HepG2 (cell line): ENCODE measurements around the gene SLC2A13. TPM values are rescaled to one million over a fixed set of nuclear protein-coding genes. Genes with fewer than 3 reads are reported as not detected.

ENCODE experiments used
- CHD2 ChIP-seq: IDR thresholded peaks from 2 replicates; pipeline ENCODE4 v1.6.1; 2011; ENCODE audit warnings: low read depth, low read length, improper control_type of control experiment
- DR1 ChIP-seq: sonication (generic); formaldehyde crosslinking; IDR thresholded peaks from 2 replicates; pipeline ENCODE4 v1.8.0; 2021; ENCODE audit warnings: mild to moderate bottlenecking, missing genetic modification reagents, inconsistent platforms
- EEA1 ChIP-seq: sonication (generic); formaldehyde crosslinking; IDR thresholded peaks from 2 replicates; pipeline ENCODE4 v1.5.1; 2020; ENCODE audit warnings: mild to moderate bottlenecking, missing genetic modification reagents, borderline replicate concordance
- EZH2 ChIP-seq: conservative IDR thresholded peaks from 2 replicates; pipeline ENCODE4 v1.6.1; 2012; ENCODE audit warnings: mild to moderate bottlenecking, low read depth, low read length, moderate library complexity
- FOXO1 ChIP-seq: sonication (generic); formaldehyde crosslinking; IDR thresholded peaks from 2 replicates; pipeline ENCODE4 v1.4.0; 2020; ENCODE audit warnings: missing genetic modification reagents
- SAP130 ChIP-seq: IDR thresholded peaks from 2 replicates; pipeline ENCODE4 v1.6.1; 2016; ENCODE audit warnings: low read depth
- ZNF451 ChIP-seq: sonication (generic); formaldehyde crosslinking; IDR thresholded peaks from 2 replicates; pipeline ENCODE4 v1.5.0; 2020; ENCODE audit warnings: mild to moderate bottlenecking, missing genetic modification reagents
- ZNF562 ChIP-seq: sonication (generic); formaldehyde crosslinking; IDR thresholded peaks from 2 replicates; pipeline ENCODE4 v1.8.0; 2022; ENCODE audit warnings: missing genetic modification reagents, borderline replicate concordance
- ZNF615 ChIP-seq: sonication (generic); formaldehyde crosslinking; IDR thresholded peaks from 2 replicates; pipeline ENCODE4 v1.5.0; 2020; ENCODE audit warnings: mild to moderate bottlenecking, missing genetic modification reagents, borderline replicate concordance
- ZNF678 ChIP-seq: sonication (generic); formaldehyde crosslinking; IDR thresholded peaks from 2 replicates; pipeline ENCODE4 v1.4.0; 2020; ENCODE audit warnings: mild to moderate bottlenecking, missing genetic modification reagents
- polyA plus RNA-seq, 8 experiments: library from polyadenylated mRNA; depleted of rRNA in 3 of 8; stranded (reverse) in 7 of 8; unstranded in 1 of 8; fragments of >200 nt; fragmentation: Illumina TruSeq in 4 of 8; extraction: Trizol in 4 of 8; gene quantifications; 2 replicates each; pipeline versions ENCODE4 v1.2.1 to v1.2.3, GENCODE V29; 2011 to 2016; ENCODE audit warnings: low read depth in 4 of 8, missing spikeins in 1 of 8, mixed read lengths in 1 of 8; ENCODE audit not compliant: insufficient read depth in 1 of 8
- total RNA-seq, 5 experiments: library from RNA; depleted of rRNA; stranded (reverse); fragments of >200 nt; fragmentation: Illumina TruSeq; extraction: Trizol; gene quantifications; 2 replicates each; pipeline ENCODE4 v1.2.3, GENCODE V29; 2016; ENCODE audit warnings: low read depth in 1 of 5
- TF ChIP-seq, protein P1 (sequence below): sonication (generic); formaldehyde crosslinking; IDR thresholded peaks from 2 replicates; pipeline ENCODE4 v1.4.0; 2020; ENCODE audit warnings: missing genetic modification reagents, borderline replicate concordance
- TF ChIP-seq, protein P2 (sequence below): IDR thresholded peaks from 2 replicates; pipeline ENCODE4 v1.6.1; 2016; ENCODE audit warnings: low read depth, missing genetic modification reagents, missing compliant biosample characterization
- TF ChIP-seq, protein P3 (sequence below): sonication (generic); formaldehyde crosslinking; IDR thresholded peaks from 2 replicates; pipeline ENCODE4 v1.4.0; 2020; ENCODE audit warnings: missing genetic modification reagents, borderline replicate concordance
- TF ChIP-seq, protein P4 (sequence below): sonication (generic); formaldehyde crosslinking; IDR thresholded peaks from 2 replicates; pipeline ENCODE4 v1.5.1; 2020; ENCODE audit warnings: missing genetic modification reagents, mild to moderate bottlenecking, borderline replicate concordance

Gene SLC2A13
- total and polyA plus RNA-seq, 2 of the 13 experiments (the other 11 are each of a cell fraction or from before 2014, with no cell fraction given): 5.5 to 6.0 TPM

DNA sequence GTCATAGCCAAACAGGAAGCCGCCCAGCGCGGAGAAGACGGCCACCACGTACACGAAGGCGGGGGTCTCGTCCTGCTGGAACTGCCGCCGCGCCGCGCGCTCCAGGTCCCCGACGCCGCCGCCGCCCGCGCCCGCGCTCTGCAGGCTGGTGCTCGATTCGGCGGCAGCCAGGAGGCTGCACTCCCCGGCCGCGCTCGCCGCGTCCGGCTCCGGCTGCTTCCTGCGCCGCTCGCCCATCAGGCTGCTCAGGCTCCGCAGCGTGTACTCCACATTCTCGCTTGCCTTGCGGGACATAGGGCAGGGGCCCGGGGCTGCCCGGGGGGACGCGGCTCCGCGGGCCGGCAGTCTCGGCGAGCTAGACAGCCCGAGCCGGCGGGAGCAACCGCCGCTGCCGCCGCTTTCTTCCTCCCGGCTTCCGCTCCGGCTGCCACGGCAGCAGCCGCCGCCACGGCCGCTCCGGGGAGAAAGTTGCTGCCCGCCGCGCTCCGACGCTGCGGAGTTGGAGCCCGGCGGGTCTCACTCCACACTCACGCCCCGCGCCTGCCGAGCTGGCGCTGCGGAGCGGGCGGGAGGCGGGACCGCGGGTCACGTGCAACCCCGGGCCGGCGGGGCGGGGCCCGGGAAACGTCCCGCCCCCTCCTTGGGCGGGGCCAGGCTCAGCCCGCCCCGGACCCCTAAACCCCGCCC, at the start of gene SLC2A13 (continued):
- TF ChIP-seq, protein P1, sequence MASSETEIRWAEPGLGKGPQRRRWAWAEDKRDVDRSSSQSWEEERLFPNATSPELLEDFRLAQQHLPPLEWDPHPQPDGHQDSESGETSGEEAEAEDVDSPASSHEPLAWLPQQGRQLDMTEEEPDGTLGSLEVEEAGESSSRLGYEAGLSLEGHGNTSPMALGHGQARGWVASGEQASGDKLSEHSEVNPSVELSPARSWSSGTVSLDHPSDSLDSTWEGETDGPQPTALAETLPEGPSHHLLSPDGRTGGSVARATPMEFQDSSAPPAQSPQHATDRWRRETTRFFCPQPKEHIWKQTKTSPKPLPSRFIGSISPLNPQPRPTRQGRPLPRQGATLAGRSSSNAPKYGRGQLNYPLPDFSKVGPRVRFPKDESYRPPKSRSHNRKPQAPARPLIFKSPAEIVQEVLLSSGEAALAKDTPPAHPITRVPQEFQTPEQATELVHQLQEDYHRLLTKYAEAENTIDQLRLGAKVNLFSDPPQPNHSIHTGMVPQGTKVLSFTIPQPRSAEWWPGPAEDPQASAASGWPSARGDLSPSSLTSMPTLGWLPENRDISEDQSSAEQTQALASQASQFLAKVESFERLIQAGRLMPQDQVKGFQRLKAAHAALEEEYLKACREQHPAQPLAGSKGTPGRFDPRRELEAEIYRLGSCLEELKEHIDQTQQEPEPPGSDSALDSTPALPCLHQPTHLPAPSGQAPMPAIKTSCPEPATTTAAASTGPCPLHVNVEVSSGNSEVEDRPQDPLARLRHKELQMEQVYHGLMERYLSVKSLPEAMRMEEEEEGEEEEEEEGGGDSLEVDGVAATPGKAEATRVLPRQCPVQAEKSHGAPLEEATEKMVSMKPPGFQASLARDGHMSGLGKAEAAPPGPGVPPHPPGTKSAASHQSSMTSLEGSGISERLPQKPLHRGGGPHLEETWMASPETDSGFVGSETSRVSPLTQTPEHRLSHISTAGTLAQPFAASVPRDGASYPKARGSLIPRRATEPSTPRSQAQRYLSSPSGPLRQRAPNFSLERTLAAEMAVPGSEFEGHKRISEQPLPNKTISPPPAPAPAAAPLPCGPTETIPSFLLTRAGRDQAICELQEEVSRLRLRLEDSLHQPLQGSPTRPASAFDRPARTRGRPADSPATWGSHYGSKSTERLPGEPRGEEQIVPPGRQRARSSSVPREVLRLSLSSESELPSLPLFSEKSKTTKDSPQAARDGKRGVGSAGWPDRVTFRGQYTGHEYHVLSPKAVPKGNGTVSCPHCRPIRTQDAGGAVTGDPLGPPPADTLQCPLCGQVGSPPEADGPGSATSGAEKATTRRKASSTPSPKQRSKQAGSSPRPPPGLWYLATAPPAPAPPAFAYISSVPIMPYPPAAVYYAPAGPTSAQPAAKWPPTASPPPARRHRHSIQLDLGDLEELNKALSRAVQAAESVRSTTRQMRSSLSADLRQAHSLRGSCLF (CRISPR knock-in tag): no peak
- no peak for TF ChIP-seq DR1
- peak; percentile 18; the same call in 1 of the 2 replicates for TF ChIP-seq FOXO1 (CRISPR knock-in tag)
- TF ChIP-seq EZH2: no peak
- TF ChIP-seq, protein P2, sequence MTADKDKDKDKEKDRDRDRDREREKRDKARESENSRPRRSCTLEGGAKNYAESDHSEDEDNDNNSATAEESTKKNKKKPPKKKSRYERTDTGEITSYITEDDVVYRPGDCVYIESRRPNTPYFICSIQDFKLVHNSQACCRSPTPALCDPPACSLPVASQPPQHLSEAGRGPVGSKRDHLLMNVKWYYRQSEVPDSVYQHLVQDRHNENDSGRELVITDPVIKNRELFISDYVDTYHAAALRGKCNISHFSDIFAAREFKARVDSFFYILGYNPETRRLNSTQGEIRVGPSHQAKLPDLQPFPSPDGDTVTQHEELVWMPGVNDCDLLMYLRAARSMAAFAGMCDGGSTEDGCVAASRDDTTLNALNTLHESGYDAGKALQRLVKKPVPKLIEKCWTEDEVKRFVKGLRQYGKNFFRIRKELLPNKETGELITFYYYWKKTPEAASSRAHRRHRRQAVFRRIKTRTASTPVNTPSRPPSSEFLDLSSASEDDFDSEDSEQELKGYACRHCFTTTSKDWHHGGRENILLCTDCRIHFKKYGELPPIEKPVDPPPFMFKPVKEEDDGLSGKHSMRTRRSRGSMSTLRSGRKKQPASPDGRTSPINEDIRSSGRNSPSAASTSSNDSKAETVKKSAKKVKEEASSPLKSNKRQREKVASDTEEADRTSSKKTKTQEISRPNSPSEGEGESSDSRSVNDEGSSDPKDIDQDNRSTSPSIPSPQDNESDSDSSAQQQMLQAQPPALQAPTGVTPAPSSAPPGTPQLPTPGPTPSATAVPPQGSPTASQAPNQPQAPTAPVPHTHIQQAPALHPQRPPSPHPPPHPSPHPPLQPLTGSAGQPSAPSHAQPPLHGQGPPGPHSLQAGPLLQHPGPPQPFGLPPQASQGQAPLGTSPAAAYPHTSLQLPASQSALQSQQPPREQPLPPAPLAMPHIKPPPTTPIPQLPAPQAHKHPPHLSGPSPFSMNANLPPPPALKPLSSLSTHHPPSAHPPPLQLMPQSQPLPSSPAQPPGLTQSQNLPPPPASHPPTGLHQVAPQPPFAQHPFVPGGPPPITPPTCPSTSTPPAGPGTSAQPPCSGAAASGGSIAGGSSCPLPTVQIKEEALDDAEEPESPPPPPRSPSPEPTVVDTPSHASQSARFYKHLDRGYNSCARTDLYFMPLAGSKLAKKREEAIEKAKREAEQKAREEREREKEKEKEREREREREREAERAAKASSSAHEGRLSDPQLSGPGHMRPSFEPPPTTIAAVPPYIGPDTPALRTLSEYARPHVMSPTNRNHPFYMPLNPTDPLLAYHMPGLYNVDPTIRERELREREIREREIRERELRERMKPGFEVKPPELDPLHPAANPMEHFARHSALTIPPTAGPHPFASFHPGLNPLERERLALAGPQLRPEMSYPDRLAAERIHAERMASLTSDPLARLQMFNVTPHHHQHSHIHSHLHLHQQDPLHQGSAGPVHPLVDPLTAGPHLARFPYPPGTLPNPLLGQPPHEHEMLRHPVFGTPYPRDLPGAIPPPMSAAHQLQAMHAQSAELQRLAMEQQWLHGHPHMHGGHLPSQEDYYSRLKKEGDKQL (CRISPR knock-in tag): no peak
- TF ChIP-seq, protein P3, sequence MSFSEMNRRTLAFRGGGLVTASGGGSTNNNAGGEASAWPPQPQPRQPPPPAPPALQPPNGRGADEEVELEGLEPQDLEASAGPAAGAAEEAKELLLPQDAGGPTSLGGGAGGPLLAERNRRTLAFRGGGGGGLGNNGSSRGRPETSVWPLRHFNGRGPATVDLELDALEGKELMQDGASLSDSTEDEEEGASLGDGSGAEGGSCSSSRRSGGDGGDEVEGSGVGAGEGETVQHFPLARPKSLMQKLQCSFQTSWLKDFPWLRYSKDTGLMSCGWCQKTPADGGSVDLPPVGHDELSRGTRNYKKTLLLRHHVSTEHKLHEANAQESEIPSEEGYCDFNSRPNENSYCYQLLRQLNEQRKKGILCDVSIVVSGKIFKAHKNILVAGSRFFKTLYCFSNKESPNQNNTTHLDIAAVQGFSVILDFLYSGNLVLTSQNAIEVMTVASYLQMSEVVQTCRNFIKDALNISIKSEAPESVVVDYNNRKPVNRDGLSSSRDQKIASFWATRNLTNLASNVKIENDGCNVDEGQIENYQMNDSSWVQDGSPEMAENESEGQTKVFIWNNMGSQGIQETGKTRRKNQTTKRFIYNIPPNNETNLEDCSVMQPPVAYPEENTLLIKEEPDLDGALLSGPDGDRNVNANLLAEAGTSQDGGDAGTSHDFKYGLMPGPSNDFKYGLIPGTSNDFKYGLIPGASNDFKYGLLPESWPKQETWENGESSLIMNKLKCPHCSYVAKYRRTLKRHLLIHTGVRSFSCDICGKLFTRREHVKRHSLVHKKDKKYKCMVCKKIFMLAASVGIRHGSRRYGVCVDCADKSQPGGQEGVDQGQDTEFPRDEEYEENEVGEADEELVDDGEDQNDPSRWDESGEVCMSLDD (CRISPR knock-in tag): no peak
- no peak for TF ChIP-seq ZNF615 (CRISPR knock-in tag)
- no peak for TF ChIP-seq EEA1
- peak; percentile 57 for TF ChIP-seq SAP130 (CRISPR knock-in tag)
- TF ChIP-seq, protein P4, sequence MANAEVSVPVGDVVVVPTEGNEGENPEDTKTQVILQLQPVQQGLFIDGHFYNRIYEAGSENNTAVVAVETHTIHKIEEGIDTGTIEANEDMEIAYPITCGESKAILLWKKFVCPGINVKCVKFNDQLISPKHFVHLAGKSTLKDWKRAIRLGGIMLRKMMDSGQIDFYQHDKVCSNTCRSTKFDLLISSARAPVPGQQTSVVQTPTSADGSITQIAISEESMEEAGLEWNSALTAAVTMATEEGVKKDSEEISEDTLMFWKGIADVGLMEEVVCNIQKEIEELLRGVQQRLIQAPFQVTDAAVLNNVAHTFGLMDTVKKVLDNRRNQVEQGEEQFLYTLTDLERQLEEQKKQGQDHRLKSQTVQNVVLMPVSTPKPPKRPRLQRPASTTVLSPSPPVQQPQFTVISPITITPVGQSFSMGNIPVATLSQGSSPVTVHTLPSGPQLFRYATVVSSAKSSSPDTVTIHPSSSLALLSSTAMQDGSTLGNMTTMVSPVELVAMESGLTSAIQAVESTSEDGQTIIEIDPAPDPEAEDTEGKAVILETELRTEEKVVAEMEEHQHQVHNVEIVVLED (CRISPR knock-in tag): no peak
- TF ChIP-seq ZNF678 (CRISPR knock-in tag): no peak
- no peak for TF ChIP-seq CHD2
- peak; percentile 7; the same call in 1 of the 2 replicates for TF ChIP-seq ZNF451
- TF ChIP-seq ZNF562: no peak
